MM.1S (cell line): ENCODE measurements around the gene TSPAN32.

Experiments used
- DNase-seq: peaks from one replicate; pipeline ENCODE4 v3.0.0-alpha.2; 2015
- H2AFZ ChIP-seq: fragments of 300-600 bp; sonication (generic); 2 replicates; pipeline ENCODE4 v1.6.0; 2016; ENCODE audit warnings: antibody characterized with exemption, low read length
- H3F3A ChIP-seq: fragments of 300-600 bp; sonication (generic); 2 replicates; pipeline ENCODE4 v1.6.1; 2016; ENCODE audit warnings: mild to moderate bottlenecking, antibody characterized with exemption, low read length, moderate library complexity, mixed read lengths; ENCODE audit not compliant: insufficient read depth
- H3K27ac ChIP-seq: fragments of 300-600 bp; sonication (generic); 2 replicates; pipeline ENCODE4 v1.5.1; 2016; ENCODE audit warnings: mild to moderate bottlenecking, low read length
- H3K27me3 ChIP-seq: fragments of 300-600 bp; sonication (generic); replicated peaks from 2 replicates; pipeline ENCODE4 v1.6.0; 2016; ENCODE audit warnings: low read length; ENCODE audit not compliant: insufficient read depth
- H3K36me3 ChIP-seq: fragments of 300-600 bp; sonication (generic); replicated peaks from 2 replicates; pipeline ENCODE4 v1.6.1; 2016; ENCODE audit warnings: mild to moderate bottlenecking, low read length, mixed read lengths; ENCODE audit not compliant: insufficient read depth
- H3K4me1 ChIP-seq: fragments of 300-600 bp; sonication (generic); 2 replicates; pipeline ENCODE4 v1.6.1; 2016; ENCODE audit warnings: low read length, mixed read lengths
- H3K4me2 ChIP-seq: fragments of 300-600 bp; sonication (generic); 2 replicates; pipeline ENCODE4 v1.6.0; 2016; ENCODE audit warnings: low read depth, low read length
- H3K4me3 ChIP-seq: fragments of 300-600 bp; sonication (generic); 2 replicates; pipeline ENCODE4 v1.5.1; 2016; ENCODE audit warnings: low read length, mixed read lengths
- H3K79me2 ChIP-seq: fragments of 300-600 bp; sonication (generic); 2 replicates; pipeline ENCODE4 v1.6.1; 2016; ENCODE audit warnings: mixed run types, low read length, mixed read lengths
- H3K9ac ChIP-seq: fragments of 300-600 bp; sonication (generic); 2 replicates; pipeline ENCODE4 v1.6.1; 2016; ENCODE audit warnings: low read length, mixed read lengths
- H3K9me2 ChIP-seq: fragments of 300-600 bp; sonication (generic); replicated peaks from 2 replicates; pipeline ENCODE4 v1.6.1; 2016; ENCODE audit warnings: mild to moderate bottlenecking, low read length, mixed read lengths; ENCODE audit not compliant: insufficient read depth
- H3K9me3 ChIP-seq: fragments of 300-600 bp; sonication (generic); replicated peaks from 2 replicates; pipeline ENCODE4 v1.6.1; 2016; ENCODE audit warnings: mild to moderate bottlenecking, low read length, mixed read lengths; ENCODE audit not compliant: insufficient read depth
- H4K20me1 ChIP-seq: fragments of 300-600 bp; sonication (generic); 2 replicates; pipeline ENCODE4 v1.6.1; 2016; ENCODE audit warnings: mild to moderate bottlenecking, low read length, moderate library complexity, mixed read lengths; ENCODE audit not compliant: insufficient read depth
- EZH2 ChIP-seq: fragments of 300-600 bp; sonication (generic); optimal IDR thresholded peaks from 2 replicates; pipeline ENCODE3; 2017; ENCODE audit warnings: low read depth, mild to moderate bottlenecking, antibody characterized with exemption, low read length, mixed read lengths
- EZH2phosphoT487 ChIP-seq: fragments of 300-600 bp; sonication (generic); IDR thresholded peaks from 2 replicates; pipeline ENCODE4 v1.6.1; 2018; ENCODE audit warnings: antibody characterized with exemption, low read length
- TF ChIP-seq, protein P1 (sequence below): fragments of 300-600 bp; sonication (generic); IDR thresholded peaks from 2 replicates; pipeline ENCODE4 v1.5.1; 2016; ENCODE audit warnings: antibody characterized with exemption, low read length, mixed read lengths

Gene TSPAN32

DNA sequence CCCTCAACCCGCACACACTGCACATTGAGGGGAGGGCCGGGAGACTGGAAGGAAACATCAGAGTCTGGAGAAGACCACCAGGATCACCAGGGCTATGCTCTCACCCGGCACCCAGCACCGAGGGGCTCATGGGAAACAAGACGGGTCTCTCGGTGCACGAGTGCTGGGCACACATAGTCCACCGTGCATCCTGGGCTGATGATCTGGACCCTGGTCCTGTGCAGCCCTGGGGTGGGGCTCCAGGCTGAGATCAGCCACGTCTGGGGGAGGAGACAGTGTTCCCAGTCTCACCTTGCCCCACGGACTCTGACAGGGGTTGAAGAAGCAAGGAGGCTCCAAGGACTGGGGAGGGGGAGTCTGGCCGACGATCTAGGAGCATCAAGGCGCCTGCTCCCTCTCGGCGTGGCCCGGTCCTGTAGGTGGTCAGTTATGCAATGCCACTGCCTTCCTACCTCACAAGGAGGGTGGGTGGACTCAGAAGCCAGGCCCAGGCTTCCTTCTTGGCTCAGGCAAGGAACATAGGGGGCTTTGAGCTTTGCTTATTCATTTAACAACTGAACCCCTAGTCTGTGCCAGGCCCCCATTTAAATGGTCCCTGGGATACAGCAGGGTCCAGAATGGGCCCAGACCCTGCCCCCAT lies 63.9 kb downstream of the TSPAN32 start:
- Histone ChIP-seq H3K4me1 (no peaks in the 10 kb centered on the region), H3F3A (no peaks in the 10 kb centered on the region), H2AFZ (no peak overlapping the region), H3K9ac (no peak overlapping the region), H3K27ac (no peak overlapping the region), H3K79me2 (no peaks in the 10 kb centered on the region), H4K20me1 (no peaks in the 10 kb centered on the region), H3K4me3 (no peak overlapping the region), H3K27me3 (peaks cover 97% of the 10 kb centered on the region), H3K36me3 (no peaks in the 10 kb centered on the region), H3K9me3 (no peaks in the 10 kb centered on the region), H3K9me2 (no peaks in the 10 kb centered on the region), H3K4me2 (no peak overlapping the region)
- no peak for DNase-seq
- TF ChIP-seq EZH2phosphoT487 (no peak), EZH2 (no peak)
- TF ChIP-seq, protein P1, sequence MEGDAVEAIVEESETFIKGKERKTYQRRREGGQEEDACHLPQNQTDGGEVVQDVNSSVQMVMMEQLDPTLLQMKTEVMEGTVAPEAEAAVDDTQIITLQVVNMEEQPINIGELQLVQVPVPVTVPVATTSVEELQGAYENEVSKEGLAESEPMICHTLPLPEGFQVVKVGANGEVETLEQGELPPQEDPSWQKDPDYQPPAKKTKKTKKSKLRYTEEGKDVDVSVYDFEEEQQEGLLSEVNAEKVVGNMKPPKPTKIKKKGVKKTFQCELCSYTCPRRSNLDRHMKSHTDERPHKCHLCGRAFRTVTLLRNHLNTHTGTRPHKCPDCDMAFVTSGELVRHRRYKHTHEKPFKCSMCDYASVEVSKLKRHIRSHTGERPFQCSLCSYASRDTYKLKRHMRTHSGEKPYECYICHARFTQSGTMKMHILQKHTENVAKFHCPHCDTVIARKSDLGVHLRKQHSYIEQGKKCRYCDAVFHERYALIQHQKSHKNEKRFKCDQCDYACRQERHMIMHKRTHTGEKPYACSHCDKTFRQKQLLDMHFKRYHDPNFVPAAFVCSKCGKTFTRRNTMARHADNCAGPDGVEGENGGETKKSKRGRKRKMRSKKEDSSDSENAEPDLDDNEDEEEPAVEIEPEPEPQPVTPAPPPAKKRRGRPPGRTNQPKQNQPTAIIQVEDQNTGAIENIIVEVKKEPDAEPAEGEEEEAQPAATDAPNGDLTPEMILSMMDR, result no peak

DNA sequence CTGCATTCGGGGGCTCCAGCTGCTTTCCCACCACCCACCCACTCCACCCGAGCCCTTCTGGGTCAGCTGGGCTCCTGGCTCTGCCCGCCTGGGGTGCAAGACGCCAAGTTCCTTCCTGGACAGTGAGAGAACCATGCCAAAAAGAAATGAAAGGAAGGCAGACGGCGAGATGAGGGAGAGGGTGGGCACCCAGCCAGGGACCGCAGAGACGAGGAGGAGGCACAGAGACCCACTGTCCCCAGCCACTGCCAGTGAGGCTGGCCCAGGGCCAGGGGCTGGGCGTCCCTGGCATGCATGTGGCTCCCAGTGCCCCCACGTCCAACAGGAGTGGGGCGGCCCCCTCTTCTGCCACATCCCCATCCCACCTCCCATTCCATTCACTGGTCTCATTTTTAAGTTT lies 64.5 kb downstream of the TSPAN32 start:
- no peak overlapping the region for H2AFZ ChIP-seq
- TF ChIP-seq, protein P1, result no peak
- TF ChIP-seq EZH2phosphoT487 (no peak), EZH2 (no peak)
- H3K4me3 ChIP-seq, result no peak overlapping the region
- H3K9ac ChIP-seq, result no peak overlapping the region
- no peaks in the 10 kb centered on the region for H3K4me1 ChIP-seq
- H4K20me1 ChIP-seq, result no peaks in the 10 kb centered on the region
- DNase-seq, result no peak
- H3K27me3 ChIP-seq, result peaks cover 99% of the 10 kb centered on the region
- H3K4me2 ChIP-seq, result no peak overlapping the region
- no peaks in the 10 kb centered on the region for H3K36me3 ChIP-seq
- H3K9me2 ChIP-seq, result no peaks in the 10 kb centered on the region
- no peaks in the 10 kb centered on the region for H3F3A ChIP-seq
- no peak overlapping the region for H3K27ac ChIP-seq
- no peaks in the 10 kb centered on the region for H3K9me3 ChIP-seq
- H3K79me2 ChIP-seq, result no peaks in the 10 kb centered on the region

DNA sequence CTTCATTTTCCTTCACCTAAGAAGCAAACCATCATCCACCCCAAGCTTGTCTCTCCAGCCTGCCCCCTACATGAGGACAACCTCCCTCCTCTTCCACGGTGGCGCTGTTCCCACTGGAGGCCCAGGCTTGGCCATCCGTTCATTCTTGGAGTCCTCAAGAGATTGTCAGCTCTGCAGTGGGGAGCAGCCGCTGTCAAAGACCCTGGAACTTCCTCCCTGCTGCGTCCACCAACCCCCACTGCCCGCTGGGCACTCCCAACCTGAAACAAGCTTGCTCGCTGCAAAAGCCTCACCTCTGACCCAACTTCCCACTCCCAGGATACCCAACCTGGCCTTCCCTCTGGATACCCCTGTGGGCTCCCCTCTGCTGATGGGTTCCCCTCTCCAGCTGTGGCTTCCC lies 64.9 kb downstream of the TSPAN32 start:
- H3F3A ChIP-seq, result no peaks in the 10 kb centered on the region
- TF ChIP-seq EZH2 (no peak), EZH2phosphoT487 (no peak)
- TF ChIP-seq, protein P1, result no peak
- H3K79me2 ChIP-seq, result no peaks in the 10 kb centered on the region
- no peaks in the 10 kb centered on the region for H3K9me2 ChIP-seq
- DNase-seq, result no peak
- no peaks in the 10 kb centered on the region for H3K4me1 ChIP-seq
- H3K9me3 ChIP-seq, result no peaks in the 10 kb centered on the region
- H3K9ac ChIP-seq, result no peak overlapping the region
- no peak overlapping the region for H3K4me2 ChIP-seq
- H3K27me3 ChIP-seq, result peaks cover 99% of the 10 kb centered on the region
- H3K27ac ChIP-seq, result no peak overlapping the region
- no peak overlapping the region for H3K4me3 ChIP-seq
- H4K20me1 ChIP-seq, result no peaks in the 10 kb centered on the region
- no peak overlapping the region for H2AFZ ChIP-seq
- no peaks in the 10 kb centered on the region for H3K36me3 ChIP-seq
